Adrenal gland (tissue), 12 donors: ENCODE measurements around the gene RPN1. TPM values are rescaled to one million over a fixed set of nuclear protein-coding genes. Genes with fewer than 3 reads are reported as not detected.

ENCODE experiments used
- DNase-seq, 7 donors: peaks; one replicate each; pipeline ENCODE4 v3.0.0-alpha.2; 2019 to 2020
- H3K27ac ChIP-seq, 5 donors: fragments of 200-600 bp; sonication (generic) in 4 of 5; 1 replicate in 3 of 5; 2 replicates in 2 of 5; pipeline versions ENCODE4 v1.5.1 to v1.8.0; 2016 to 2020; ENCODE audit warnings: mild to moderate bottlenecking in 1 of 5
- H3K27me3 ChIP-seq: fragments of 200-600 bp; 2 replicates; pipeline ENCODE4 v1.8.0; 2021
- H3K36me3 ChIP-seq, 2 donors: fragments of 200-600 bp; replicated peaks in 1 of 2; 1 replicate in 1 of 2; 2 replicates in 1 of 2; pipeline versions ENCODE4 v1.5.1 to v1.8.0; 2018 to 2022
- H3K4me1 ChIP-seq, 2 donors: fragments of 200-600 bp; replicated peaks in 1 of 2; 1 replicate in 1 of 2; 2 replicates in 1 of 2; pipeline versions ENCODE4 v1.5.1 to v1.8.0; 2018 to 2021
- H3K4me3 ChIP-seq, 4 donors: fragments of 200-600 bp; sonication (generic) in 3 of 4; one replicate each; pipeline ENCODE4 v1.5.1; 2016 to 2018
- H3K9me3 ChIP-seq, 3 donors: fragments of 200-600 bp; sonication (generic) in 1 of 3; replicated peaks in 1 of 3; 1 replicate in 2 of 3; 2 replicates in 1 of 3; pipeline versions ENCODE4 v1.5.1 to v1.8.0; 2016 to 2021
- CTCF ChIP-seq, 6 experiments: fragments of 450-650 bp in 4 of 6; fragments of 200-600 bp in 2 of 6; sonication (generic) in 1 of 6; IDR thresholded peaks; 1 replicate in 5 of 6; 2 replicates in 1 of 6; pipeline versions ENCODE4 v1.5.1 to v1.8.0; 2016 to 2021; ENCODE audit warnings: antibody characterized with exemption in 6 of 6, mild to moderate bottlenecking in 2 of 6, moderate library complexity in 1 of 6
- POLR2A ChIP-seq, 2 donors: fragments of 450-650 bp; IDR thresholded peaks; one replicate each; pipeline ENCODE4 v1.6.1; 2017; ENCODE audit warnings: antibody characterized with exemption in 2 of 2, mild to moderate bottlenecking in 2 of 2, moderate library complexity in 1 of 2
- WGBS, 4 donors: extraction: QIAGEN DNeasy Blood & Tissue Kit in 2 of 4; methylation state at CpG; one replicate each; pipeline versions ENCODE4 v1.1.5 to v1.1.7; 2013 to 2017; 5-methylcytosine and 5-hydroxymethylcytosine counted together
- intact Hi-C, 2 donors: fragments of 100-400 bp; cut with DNase I; formaldehyde crosslinking; loops; one replicate each; pipeline versions ENCODE4 v1.14.1 to v1.15.0; 2022 to 2023
- polyA plus RNA-seq, 3 donors: library from polyadenylated mRNA; stranded (reverse); fragments of 200-250 nt in 2 of 3; fragments of 350-450 nt in 1 of 3; fragmentation: Illumina TruSeq in 1 of 3; extraction: RNeasy Lipid Tissue Mini Kit (QIAGEN cat#74804) in 1 of 3; gene quantifications; one replicate each; pipeline ENCODE4 v1.2.3, GENCODE V29; 2013 to 2014
- total RNA-seq, 9 donors: library from RNA; depleted of rRNA in 4 of 9; stranded (reverse); fragments of >200 nt in 4 of 9; fragments of 120-200 nt in 1 of 9; fragmentation: NEBNext Ultra II Directional in 1 of 9; extraction: Animal tissue kit (Norgen Biotek cat#: 25700) in 1 of 9; gene quantifications; one replicate each; pipeline versions ENCODE4 v1.1.0 to v1.2.4, GENCODE V29; 2013 to 2023
- donor health status: healthy with polysubstance abuse.
- donor health status: Bipolar disorder and iron deficiency.
- donor health status: DM: yes; HTN: yes; CAD: no.
- donor health status: DM: no; HTN: no; CAD: no.
- donor health status: DM: no; HTN: no; CAD: no.
- donor health status: DM: yes; HTN: yes; CAD: no.

RPN1 gene
- total and polyA plus RNA-seq, 12 donors, result 35.9 to 299 (median 227) TPM

GRCh38 chr3:128609294-128609693 lies 41.3 kb downstream of the RPN1 start:
- DNase-seq, result no peak
- TF ChIP-seq CTCF (IDR thresholded peaks at IDR 0.05) (no peak), POLR2A (IDR thresholded peaks at IDR 0.05) (no peak)
- WGBS, 4 donors, result 84 to 90% (median 89%) methylated on average over 11 of the region's 11 CpGs
- Histone ChIP-seq H3K36me3 (no peaks in the 10 kb centered on the region), H3K27me3 (no peaks in the 10 kb centered on the region), H3K4me1 (peaks cover 8 to 10% of the 10 kb centered on the region in 2 donors), H3K4me3 (no peak overlapping the region), H3K27ac (no peak overlapping the region), H3K9me3 (no peaks in the 10 kb centered on the region)
- intact Hi-C loops, result loop anchor here (5.0 to 10.0 kb wide), 3 partner anchors 114 to 514 kb away; partner anchors contain the start of gene GATA2 (in 2 of the 2)

GRCh38 chr3:128607710-128608048 lies 42.9 kb downstream of the RPN1 start:
- Histone ChIP-seq H3K36me3 (no peaks in the 10 kb centered on the region), H3K27me3 (no peaks in the 10 kb centered on the region), H3K9me3 (no peaks in the 10 kb centered on the region), H3K4me1 (peaks cover 8 to 10% of the 10 kb centered on the region in 2 donors), H3K4me3 (peak overlapping the region in 2 of 4 donors; percentile 46 to 51), H3K27ac (peak overlapping the region in 3 of 5 donors; percentile 55 to 74 (median 72))
- intact Hi-C loops, result loop anchor here (5.0 to 10.0 kb wide), 3 partner anchors 113 to 513 kb away; partner anchors contain the start of gene GATA2 (in 2 of the 2)
- TF ChIP-seq POLR2A (IDR thresholded peaks at IDR 0.05), result no peak
- no peak for TF ChIP-seq CTCF (IDR thresholded peaks at IDR 0.05)
- DNase-seq, result peak in 6 of 7 donors; percentile 30 to 67 (median 40)
- 35 to 43% methylated on average over 12 of the region's 12 CpGs; no CpG with 5 or more reads in 2 of the 4 donors for WGBS, 4 donors

- Histone ChIP-seq H3K9me3 (no peaks in the 10 kb centered on the region), H3K36me3 (no peaks in the 10 kb centered on the region), H3K4me3 (no peak overlapping the region), H3K27ac (no peak overlapping the region), H3K27me3 (no peaks in the 10 kb centered on the region), H3K4me1 (peaks cover 8 to 10% of the 10 kb centered on the region in 2 donors)
- DNase-seq, result no peak
- intact Hi-C loops, result loop anchor here (5.0 to 10.0 kb wide), 3 partner anchors 111 to 511 kb away; partner anchors contain the start of gene GATA2 (in 2 of the 2)
- TF ChIP-seq POLR2A (IDR thresholded peaks at IDR 0.05) (no peak), CTCF (IDR thresholded peaks at IDR 0.05) (no peak)
- WGBS, 4 donors, result 89 to 93% (median 91%) methylated on average over 7 of the region's 7 CpGs
These were observed 44.5 kb downstream of the RPN1 start for GRCh38 chr3:128606094-128606493.

GRCh38 chr3:128605091-128606046 lies 45.2 kb downstream of the RPN1 start:
- intact Hi-C loops, result loop anchor here (5.0 to 10.0 kb wide), 3 partner anchors 111 to 511 kb away; partner anchors contain the start of gene GATA2 (in 2 of the 2)
- Histone ChIP-seq H3K36me3 (no peaks in the 10 kb centered on the region), H3K27me3 (no peaks in the 10 kb centered on the region), H3K27ac (no peak overlapping the region), H3K4me1 (peaks cover 8 to 10% of the 10 kb centered on the region in 2 donors), H3K9me3 (no peaks in the 10 kb centered on the region), H3K4me3 (no peak overlapping the region)
- no peak for DNase-seq
- no peak for TF ChIP-seq CTCF (IDR thresholded peaks at IDR 0.05)
- TF ChIP-seq POLR2A (IDR thresholded peaks at IDR 0.05), result no peak
- WGBS, 4 donors, result 79 to 90% (median 80%) methylated on average over 11 of the region's 11 CpGs
